Progenitor cell of endocrine pancreas (in vitro differentiated cells): Measurements from ENCODE around the gene PITPNC1. TPM values are rescaled to one million over a fixed set of nuclear protein-coding genes. Genes with fewer than 3 reads are reported as not detected.

ENCODE experiments used
- DNase-seq: peaks from one replicate; pipeline ENCODE4 v3.0.0; 2021; ENCODE audit warnings: low spot score; ENCODE audit not compliant: unreplicated experiment
- H3K27ac Mint-ChIP-seq: 2 replicates; pipeline ENCODE4 v1.8.0; 2021; ENCODE audit warnings: mild to moderate bottlenecking, moderate library complexity, mixed read lengths
- H3K27me3 Mint-ChIP-seq: 2 replicates; pipeline ENCODE4 v1.8.0; 2021; ENCODE audit warnings: mixed read lengths
- H3K36me3 Mint-ChIP-seq: 2 replicates; pipeline ENCODE4 v1.8.0; 2022; ENCODE audit warnings: mixed read lengths; ENCODE audit not compliant: insufficient read depth
- H3K4me1 Mint-ChIP-seq: 2 replicates; pipeline ENCODE4 v1.8.0; 2021; ENCODE audit warnings: low read depth, mixed read lengths
- H3K4me3 Mint-ChIP-seq: 2 replicates; pipeline ENCODE4 v1.8.0; 2021; ENCODE audit warnings: low read depth, mild to moderate bottlenecking, moderate library complexity, mixed read lengths
- H3K9me3 Mint-ChIP-seq: 2 replicates; pipeline ENCODE4 v1.8.0; 2021; ENCODE audit warnings: low read depth, mixed read lengths
- total RNA-seq: library from RNA; stranded (reverse); gene quantifications from 2 replicates; pipeline ENCODE4 v1.2.1, GENCODE V29; 2021
- TF ChIP-seq, protein P1 (sequence below): fragments of 200-600 bp; sonication (generic); IDR thresholded peaks from one replicate; pipeline ENCODE4 v1.5.0; 2021; ENCODE audit warnings: antibody characterized with exemption, mild to moderate bottlenecking; ENCODE audit not compliant: unreplicated experiment

The PITPNC1 gene
- total RNA-seq, 1 donor from 2014 or later, result 53.2 TPM

DNA sequence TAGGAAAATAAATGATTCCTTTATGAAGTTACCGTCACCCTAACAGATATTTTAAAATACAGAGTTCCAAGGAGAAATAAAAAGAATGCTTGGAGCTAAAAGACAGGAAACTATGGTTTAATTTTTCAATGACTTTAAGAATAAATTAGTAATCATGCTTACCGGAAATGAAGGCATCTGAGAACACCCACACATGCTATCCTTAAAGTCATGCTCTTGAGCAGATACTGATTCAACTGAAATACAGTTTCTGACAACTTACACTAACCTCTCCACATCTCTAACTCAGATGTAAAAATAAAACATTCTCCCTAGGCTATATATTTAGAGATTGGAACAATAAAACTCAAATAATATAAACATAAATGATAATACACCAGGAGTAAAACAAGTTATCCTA, 18.5 kb upstream of the PITPNC1 start:
- no peaks in the 10 kb centered on the region for H3K4me1 Mint-ChIP-seq
- TF ChIP-seq, protein P1, sequence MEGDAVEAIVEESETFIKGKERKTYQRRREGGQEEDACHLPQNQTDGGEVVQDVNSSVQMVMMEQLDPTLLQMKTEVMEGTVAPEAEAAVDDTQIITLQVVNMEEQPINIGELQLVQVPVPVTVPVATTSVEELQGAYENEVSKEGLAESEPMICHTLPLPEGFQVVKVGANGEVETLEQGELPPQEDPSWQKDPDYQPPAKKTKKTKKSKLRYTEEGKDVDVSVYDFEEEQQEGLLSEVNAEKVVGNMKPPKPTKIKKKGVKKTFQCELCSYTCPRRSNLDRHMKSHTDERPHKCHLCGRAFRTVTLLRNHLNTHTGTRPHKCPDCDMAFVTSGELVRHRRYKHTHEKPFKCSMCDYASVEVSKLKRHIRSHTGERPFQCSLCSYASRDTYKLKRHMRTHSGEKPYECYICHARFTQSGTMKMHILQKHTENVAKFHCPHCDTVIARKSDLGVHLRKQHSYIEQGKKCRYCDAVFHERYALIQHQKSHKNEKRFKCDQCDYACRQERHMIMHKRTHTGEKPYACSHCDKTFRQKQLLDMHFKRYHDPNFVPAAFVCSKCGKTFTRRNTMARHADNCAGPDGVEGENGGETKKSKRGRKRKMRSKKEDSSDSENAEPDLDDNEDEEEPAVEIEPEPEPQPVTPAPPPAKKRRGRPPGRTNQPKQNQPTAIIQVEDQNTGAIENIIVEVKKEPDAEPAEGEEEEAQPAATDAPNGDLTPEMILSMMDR, result no peak
- DNase-seq, result no peak
- H3K27ac Mint-ChIP-seq, result no peak overlapping the region
- H3K27me3 Mint-ChIP-seq, result no peaks in the 10 kb centered on the region
- H3K4me3 Mint-ChIP-seq, result no peak overlapping the region
- H3K36me3 Mint-ChIP-seq, result peaks cover 20% of the 10 kb centered on the region
- H3K9me3 Mint-ChIP-seq, result no peaks in the 10 kb centered on the region

DNA sequence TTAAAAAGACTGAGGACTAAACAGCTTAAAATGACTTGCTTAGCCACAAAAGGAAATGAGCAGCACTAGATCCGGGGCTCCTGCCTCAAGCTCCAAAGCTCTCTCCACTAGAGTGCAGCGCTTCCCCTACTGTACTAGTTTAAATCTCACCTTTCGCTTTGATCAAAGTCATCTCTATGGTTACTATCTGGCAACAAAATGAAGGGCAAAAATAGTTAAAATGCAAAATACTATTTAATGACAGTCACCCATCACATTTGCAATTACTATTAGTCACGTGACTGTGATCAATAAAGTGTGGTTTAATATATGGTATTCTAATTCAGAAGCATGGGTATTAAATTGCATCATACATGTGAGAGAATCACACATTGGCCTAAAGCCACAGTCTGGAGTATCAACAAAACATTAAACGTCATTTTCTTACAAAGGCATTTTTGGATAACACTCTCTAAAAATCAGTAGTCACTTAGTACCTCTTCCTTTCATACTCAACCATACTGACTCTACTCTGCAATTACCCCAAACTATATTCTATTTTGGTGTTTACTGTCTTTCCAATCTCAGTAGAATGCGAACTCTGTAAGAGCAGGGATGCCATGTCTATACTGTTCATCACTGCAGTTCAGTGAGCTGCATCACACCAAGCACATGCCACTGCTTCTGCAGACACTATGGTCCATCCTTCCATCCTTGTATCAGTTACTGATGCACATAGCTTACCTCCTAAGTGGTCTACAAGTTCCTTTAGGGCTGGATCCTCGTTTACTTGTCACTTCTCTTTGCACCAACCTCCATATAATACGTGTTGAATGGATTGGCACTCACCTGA, 16.9 kb upstream of the PITPNC1 start:
- Mint-ChIP-seq H3K27ac (peak overlapping the region; percentile 57), H3K4me1 (peaks cover 10% of the 10 kb centered on the region), H3K27me3 (no peaks in the 10 kb centered on the region), H3K4me3 (no peak overlapping the region), H3K9me3 (no peaks in the 10 kb centered on the region), H3K36me3 (peaks cover 20% of the 10 kb centered on the region)
- DNase-seq, result no peak
- TF ChIP-seq, protein P1, result peak; percentile 31

DNA sequence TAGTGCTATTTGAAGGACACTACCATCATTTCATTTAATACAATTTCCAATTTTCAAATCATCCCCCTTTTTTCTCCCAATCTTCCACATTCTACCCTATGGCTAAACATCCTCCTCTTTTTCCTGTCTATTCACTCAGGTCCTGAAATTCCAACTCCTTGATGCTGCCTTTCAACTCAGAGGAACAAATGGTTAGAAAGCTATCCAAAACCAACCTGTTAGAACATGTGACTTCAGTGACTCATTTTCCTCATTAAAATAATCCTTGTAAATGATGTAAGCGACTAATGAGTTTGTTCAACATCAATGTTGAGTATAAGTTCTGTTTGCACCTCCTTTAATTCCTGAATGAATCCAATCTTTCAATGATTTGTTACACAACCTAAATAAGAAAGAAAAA, 16.2 kb upstream of the PITPNC1 start:
- TF ChIP-seq, protein P1, result no peak
- Mint-ChIP-seq H3K9me3 (no peaks in the 10 kb centered on the region), H3K36me3 (peaks cover 16% of the 10 kb centered on the region), H3K27me3 (no peaks in the 10 kb centered on the region), H3K27ac (no peak overlapping the region), H3K4me1 (peaks cover 17% of the 10 kb centered on the region), H3K4me3 (no peak overlapping the region)
- no peak for DNase-seq

DNA sequence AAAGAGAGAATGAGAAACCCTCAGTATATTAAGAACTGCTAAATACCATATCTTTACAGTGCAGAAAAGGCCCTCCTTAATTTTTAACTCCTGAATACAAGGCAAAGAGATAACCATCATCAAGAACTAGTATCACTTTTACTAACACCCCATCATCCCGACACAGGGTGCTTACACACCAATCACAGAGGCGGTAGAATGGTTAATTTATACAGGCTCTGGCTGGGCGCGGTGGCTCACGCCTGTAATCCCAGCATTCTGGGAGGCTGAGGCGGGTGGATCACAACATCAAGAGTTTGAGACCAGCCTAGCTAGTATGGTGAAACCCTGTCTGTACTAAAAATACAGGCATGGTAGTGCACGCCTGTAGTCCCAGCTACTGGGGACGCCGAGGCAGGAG, 14.9 kb upstream of the PITPNC1 start:
- peak overlapping the region; percentile 67 for H3K27ac Mint-ChIP-seq
- H3K4me3 Mint-ChIP-seq, result no peak overlapping the region
- no peaks in the 10 kb centered on the region for H3K9me3 Mint-ChIP-seq
- peaks cover 14% of the 10 kb centered on the region for H3K36me3 Mint-ChIP-seq
- TF ChIP-seq, protein P1, result no peak
- H3K27me3 Mint-ChIP-seq, result no peaks in the 10 kb centered on the region
- DNase-seq, result no peak
- peaks cover 19% of the 10 kb centered on the region for H3K4me1 Mint-ChIP-seq

DNA sequence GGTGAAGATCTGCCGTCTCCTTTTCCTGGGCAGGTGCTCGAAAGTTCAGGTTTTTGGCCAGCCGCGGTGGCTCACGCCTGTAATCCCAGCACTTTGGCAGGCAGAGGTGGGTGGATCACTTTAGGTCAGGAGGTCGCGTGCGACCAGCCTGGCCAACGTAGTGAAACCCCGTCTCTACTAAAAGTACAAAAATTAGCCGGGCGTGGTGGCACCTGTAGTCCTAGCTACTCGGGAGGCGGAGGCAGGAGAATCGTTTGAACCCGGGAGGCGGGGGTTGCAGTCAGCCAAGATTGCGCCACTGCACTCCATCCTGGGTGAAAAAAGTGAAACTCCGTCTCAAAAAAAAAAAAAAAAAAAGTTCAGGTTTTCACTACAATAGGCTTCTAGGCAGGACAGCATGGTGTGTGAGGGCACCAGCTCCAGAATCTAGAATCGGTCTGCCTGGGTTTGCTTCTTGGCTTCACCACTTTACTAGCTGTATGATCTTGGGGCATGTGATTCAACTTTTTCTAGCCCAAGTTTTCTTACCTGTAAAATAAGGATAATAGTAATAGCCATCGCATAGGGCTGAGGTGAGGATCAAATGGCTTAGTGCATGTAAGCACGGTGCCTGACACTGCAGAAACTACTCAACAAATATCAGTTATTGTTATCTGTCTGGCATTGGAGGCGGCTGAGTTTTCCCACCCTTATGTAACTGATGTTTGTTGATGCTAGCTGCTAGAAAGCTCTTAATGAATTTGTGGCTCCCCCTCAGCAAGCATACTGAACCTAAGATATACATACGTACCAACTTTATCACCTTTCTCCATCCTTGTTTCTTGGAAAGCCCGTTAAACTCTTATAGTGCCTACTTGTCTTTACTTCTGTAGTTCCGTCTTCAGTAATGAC, 12.0 kb upstream of the PITPNC1 start:
- TF ChIP-seq, protein P1, result no peak
- no peaks in the 10 kb centered on the region for H3K27me3 Mint-ChIP-seq
- H3K9me3 Mint-ChIP-seq, result no peaks in the 10 kb centered on the region
- H3K4me1 Mint-ChIP-seq, result peaks cover 19% of the 10 kb centered on the region
- H3K27ac Mint-ChIP-seq, result peak overlapping the region; percentile 93
- no peak for DNase-seq
- peak overlapping the region; percentile 87 for H3K4me3 Mint-ChIP-seq
- H3K36me3 Mint-ChIP-seq, result peaks cover 12% of the 10 kb centered on the region
